ENCODE measurements around the gene EBF3.

GRCh38 chr10:129951970-129952265 is 12.2 kb downstream of the EBF3 start:
- TF ChIP-seq CTCF (IDR thresholded peaks at IDR 0.05) = no peak
- TF ChIP-seq POLR2A (IDR thresholded peaks at IDR 0.05) = no peak

Measured in Peyer's patch (tissue), 4 donors.